ENCODE results near the gene SBF2. TPM values are rescaled to one million over a fixed set of nuclear protein-coding genes. Genes with fewer than 3 reads are reported as not detected.

The SBF2 gene
- total RNA-seq, 1 experiment from 2014 or later = 30.2 TPM

DNA sequence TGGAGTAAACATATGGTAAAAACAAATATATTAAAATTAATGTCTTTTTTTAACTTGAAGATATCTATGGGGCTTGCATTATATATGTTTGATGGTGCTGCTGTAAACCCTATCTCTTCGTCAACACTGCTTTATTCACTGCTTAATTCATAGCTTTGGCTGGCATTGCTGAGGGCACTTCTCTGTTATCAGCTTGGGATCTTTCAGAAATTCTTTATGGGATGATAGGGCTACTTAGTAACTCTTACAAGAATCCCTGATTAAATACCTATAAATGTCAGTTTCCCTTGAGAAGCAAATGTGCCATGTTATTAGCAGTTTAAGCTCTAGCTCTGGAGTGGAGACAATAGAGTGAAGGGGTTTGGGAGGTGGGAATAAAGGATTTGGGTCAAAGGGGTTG, 517.8 kb downstream of the SBF2 start:
- no peaks in the 10 kb centered on the region for H3K23me2 ChIP-seq (ENCODE audit: insufficient read length, low read depth, low read length, poor library complexity, severe bottlenecking)

More for the DNA sequence above, 517.8 kb downstream of the SBF2 start:
- no peak overlapping the region for H4K8ac ChIP-seq (replicated peaks; ENCODE audit: insufficient read length, low read depth, low read length)
- H3K27me3 ChIP-seq (ENCODE audit: insufficient read depth, low read length) = no peaks in the 10 kb centered on the region
- no peak overlapping the region for H3K18ac ChIP-seq (ENCODE audit: insufficient read length, low read depth, low read length)
- no peak overlapping the region for H3K27ac ChIP-seq (ENCODE audit: insufficient read length, low read depth, low read length)
- no peaks in the 10 kb centered on the region for H3K79me1 ChIP-seq (ENCODE audit: insufficient read depth, low read depth, low read length, poor library complexity, severe bottlenecking)
- Mint-ChIP-seq H3K27me3 (ENCODE audit: low read depth) (no peaks in the 10 kb centered on the region), H3K4me1 (peaks cover 40 to 41% of the 10 kb centered on the region in 2 experiments), H3K27ac (no peak overlapping the region), H3K9me3 (no peaks in the 10 kb centered on the region), H3K36me3 (ENCODE audit: insufficient read depth in 1 of 3, low read depth in 3 of 3) (peaks cover 15 to 28% (median 15%) of the 10 kb centered on the region in 3 experiments; a peak in 6 of 7 replicates), H3K4me3 (no peak overlapping the region)
- no peak overlapping the region for H3K23ac ChIP-seq (ENCODE audit: insufficient read length, low read depth, low read length)
- TF ChIP-seq, protein P1, sequence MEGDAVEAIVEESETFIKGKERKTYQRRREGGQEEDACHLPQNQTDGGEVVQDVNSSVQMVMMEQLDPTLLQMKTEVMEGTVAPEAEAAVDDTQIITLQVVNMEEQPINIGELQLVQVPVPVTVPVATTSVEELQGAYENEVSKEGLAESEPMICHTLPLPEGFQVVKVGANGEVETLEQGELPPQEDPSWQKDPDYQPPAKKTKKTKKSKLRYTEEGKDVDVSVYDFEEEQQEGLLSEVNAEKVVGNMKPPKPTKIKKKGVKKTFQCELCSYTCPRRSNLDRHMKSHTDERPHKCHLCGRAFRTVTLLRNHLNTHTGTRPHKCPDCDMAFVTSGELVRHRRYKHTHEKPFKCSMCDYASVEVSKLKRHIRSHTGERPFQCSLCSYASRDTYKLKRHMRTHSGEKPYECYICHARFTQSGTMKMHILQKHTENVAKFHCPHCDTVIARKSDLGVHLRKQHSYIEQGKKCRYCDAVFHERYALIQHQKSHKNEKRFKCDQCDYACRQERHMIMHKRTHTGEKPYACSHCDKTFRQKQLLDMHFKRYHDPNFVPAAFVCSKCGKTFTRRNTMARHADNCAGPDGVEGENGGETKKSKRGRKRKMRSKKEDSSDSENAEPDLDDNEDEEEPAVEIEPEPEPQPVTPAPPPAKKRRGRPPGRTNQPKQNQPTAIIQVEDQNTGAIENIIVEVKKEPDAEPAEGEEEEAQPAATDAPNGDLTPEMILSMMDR (conservative IDR thresholded peaks at IDR 0.05) = no peak
- no peak overlapping the region for H4K91ac ChIP-seq (ENCODE audit: insufficient read length, low read depth, low read length)
- no peaks in the 10 kb centered on the region for H4K20me1 ChIP-seq (ENCODE audit: control insufficient read depth, insufficient read depth, insufficient read length)
- H3K4ac ChIP-seq (ENCODE audit: low read depth, low read length) = no peak overlapping the region
- H3K9me3 ChIP-seq (ENCODE audit: control insufficient read depth, low read depth, low read length) = no peaks in the 10 kb centered on the region
- H3K56ac ChIP-seq (ENCODE audit: insufficient read length, low read depth, low read length) = no peak overlapping the region
- no peak overlapping the region for H3K14ac ChIP-seq (ENCODE audit: insufficient read depth, low read length)
- H3K79me2 ChIP-seq (ENCODE audit: insufficient read depth, low read length) = no peaks in the 10 kb centered on the region
- no peak overlapping the region for H2AFZ ChIP-seq (ENCODE audit: low read length)
- no peak overlapping the region for H2BK15ac ChIP-seq (ENCODE audit: low read depth, low read length)
- H2BK12ac ChIP-seq (ENCODE audit: insufficient read length, low read depth, low read length) = no peak overlapping the region
- no peak overlapping the region for H2AK5ac ChIP-seq (ENCODE audit: insufficient read length, low read length)
- no peak overlapping the region for H4K5ac ChIP-seq (ENCODE audit: insufficient read length, low read depth, low read length)
- DNase-seq = no peak
- no peak overlapping the region for H3K9ac ChIP-seq (ENCODE audit: extremely low read depth, insufficient read length, low read length)
- no CpG with 5 or more reads among the region's 1 CpG for WGBS (ENCODE audit: extremely low coverage, insufficient read length, low lambda C conversion rate)
- H3K4me2 ChIP-seq (ENCODE audit: insufficient read depth, insufficient read length, low read length) = no peak overlapping the region
- no peak overlapping the region for H2BK120ac ChIP-seq (ENCODE audit: low read depth, low read length, poor library complexity, severe bottlenecking)
- H2BK20ac ChIP-seq (ENCODE audit: low read depth, low read length, poor library complexity, severe bottlenecking) = no peak overlapping the region
- H3K4me1 ChIP-seq (ENCODE audit: insufficient read depth, low read length) = peaks cover 10% of the 10 kb centered on the region; the same call in 1 of the 2 replicates
- no peak overlapping the region for H3T11ph ChIP-seq (ENCODE audit: low read length)
- no peak overlapping the region for H2BK5ac ChIP-seq (ENCODE audit: insufficient read length, low read length)

Measured in H9 (cell line).